Retinal pigment epithelial cell (primary cell): ENCODE results near the gene ZSWIM6.

Source experiments
- DNase-seq: peaks from one replicate; pipeline ENCODE4 v3.0.0-alpha.2; 2010; ENCODE audit warnings: low read depth
- H3K4me3 ChIP-seq: 2 replicates; pipeline ENCODE4 v1.5.1; 2011; ENCODE audit warnings: mild to moderate bottlenecking, low read length, control low read depth, moderate library complexity
- CTCF ChIP-seq: conservative IDR thresholded peaks from 2 replicates; pipeline ENCODE4 v1.5.1; 2011; ENCODE audit warnings: low read depth, low read length, control low read depth, inconsistent platforms

The ZSWIM6 gene

GRCh38 chr5:61289669-61290306, 42.3 kb upstream of the ZSWIM6 start:
- TF ChIP-seq CTCF, result no peak
- no peak overlapping the region for H3K4me3 ChIP-seq
- no peak for DNase-seq

GRCh38 chr5:61290791-61291210, 41.3 kb upstream of the ZSWIM6 start:
- H3K4me3 ChIP-seq, result no peak overlapping the region
- DNase-seq, result no peak
- no peak for TF ChIP-seq CTCF

- no peak for TF ChIP-seq CTCF
- H3K4me3 ChIP-seq, result no peak overlapping the region
- no peak for DNase-seq
Observed at GRCh38 chr5:61292062-61292657, 39.9 kb upstream of the ZSWIM6 start.

GRCh38 chr5:61293071-61293470, 39.0 kb upstream of the ZSWIM6 start:
- no peak for TF ChIP-seq CTCF
- no peak overlapping the region for H3K4me3 ChIP-seq
- DNase-seq, result no peak

- DNase-seq, result no peak
- H3K4me3 ChIP-seq, result no peak overlapping the region
- TF ChIP-seq CTCF, result no peak
Observed at GRCh38 chr5:61293873-61294272, 38.2 kb upstream of the ZSWIM6 start.

- no peak for TF ChIP-seq CTCF
- H3K4me3 ChIP-seq, result no peak overlapping the region
Observed at GRCh38 chr5:61295365-61295764, 36.7 kb upstream of the ZSWIM6 start.

GRCh38 chr5:61298066-61298465, 34.0 kb upstream of the ZSWIM6 start:
- no peak overlapping the region for H3K4me3 ChIP-seq
- DNase-seq, result no peak
- no peak for TF ChIP-seq CTCF

More at GRCh38 chr5:61295365-61295764, 36.7 kb upstream of the ZSWIM6 start:
- DNase-seq, result no peak
